ENCODE results near the gene FMN2. TPM values are rescaled to one million over a fixed set of nuclear protein-coding genes. Genes with fewer than 3 reads are reported as not detected.

Gene FMN2
- total RNA-seq, 1 donor = 34.5 TPM

- no peak overlapping the region for H3K4me3 ChIP-seq (ENCODE audit: low read depth, low read length)
- no peak for DNase-seq (ENCODE audit: low read depth)
Measured at GRCh38 chr1:240420766-240421165, 329.1 kb downstream of the FMN2 start.

GRCh38 chr1:240423246-240423924, 331.7 kb downstream of the FMN2 start:
- H3K4me3 ChIP-seq (ENCODE audit: low read depth, low read length) = no peak overlapping the region

More at GRCh38 chr1:240420766-240421165, 329.1 kb downstream of the FMN2 start:
- TF ChIP-seq, protein P1, sequence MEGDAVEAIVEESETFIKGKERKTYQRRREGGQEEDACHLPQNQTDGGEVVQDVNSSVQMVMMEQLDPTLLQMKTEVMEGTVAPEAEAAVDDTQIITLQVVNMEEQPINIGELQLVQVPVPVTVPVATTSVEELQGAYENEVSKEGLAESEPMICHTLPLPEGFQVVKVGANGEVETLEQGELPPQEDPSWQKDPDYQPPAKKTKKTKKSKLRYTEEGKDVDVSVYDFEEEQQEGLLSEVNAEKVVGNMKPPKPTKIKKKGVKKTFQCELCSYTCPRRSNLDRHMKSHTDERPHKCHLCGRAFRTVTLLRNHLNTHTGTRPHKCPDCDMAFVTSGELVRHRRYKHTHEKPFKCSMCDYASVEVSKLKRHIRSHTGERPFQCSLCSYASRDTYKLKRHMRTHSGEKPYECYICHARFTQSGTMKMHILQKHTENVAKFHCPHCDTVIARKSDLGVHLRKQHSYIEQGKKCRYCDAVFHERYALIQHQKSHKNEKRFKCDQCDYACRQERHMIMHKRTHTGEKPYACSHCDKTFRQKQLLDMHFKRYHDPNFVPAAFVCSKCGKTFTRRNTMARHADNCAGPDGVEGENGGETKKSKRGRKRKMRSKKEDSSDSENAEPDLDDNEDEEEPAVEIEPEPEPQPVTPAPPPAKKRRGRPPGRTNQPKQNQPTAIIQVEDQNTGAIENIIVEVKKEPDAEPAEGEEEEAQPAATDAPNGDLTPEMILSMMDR (IDR thresholded peaks at IDR 0.05; ENCODE audit: insufficient read depth, low read length) = no peak

GRCh38 chr1:240424740-240425464, 333.2 kb downstream of the FMN2 start:
- no peak for DNase-seq (ENCODE audit: low read depth)
- H3K4me3 ChIP-seq (ENCODE audit: low read depth, low read length) = no peak overlapping the region
- TF ChIP-seq, protein P1 (IDR thresholded peaks at IDR 0.05; ENCODE audit: insufficient read depth, low read length) = no peak

More at GRCh38 chr1:240423246-240423924, 331.7 kb downstream of the FMN2 start:
- TF ChIP-seq, protein P1 (IDR thresholded peaks at IDR 0.05; ENCODE audit: insufficient read depth, low read length) = no peak
- DNase-seq (ENCODE audit: low read depth) = no peak

GRCh38 chr1:240426051-240426450, 334.4 kb downstream of the FMN2 start:
- DNase-seq (ENCODE audit: low read depth) = no peak
- no peak overlapping the region for H3K4me3 ChIP-seq (ENCODE audit: low read depth, low read length)
- TF ChIP-seq, protein P1 (IDR thresholded peaks at IDR 0.05; ENCODE audit: insufficient read depth, low read length) = no peak

DNA sequence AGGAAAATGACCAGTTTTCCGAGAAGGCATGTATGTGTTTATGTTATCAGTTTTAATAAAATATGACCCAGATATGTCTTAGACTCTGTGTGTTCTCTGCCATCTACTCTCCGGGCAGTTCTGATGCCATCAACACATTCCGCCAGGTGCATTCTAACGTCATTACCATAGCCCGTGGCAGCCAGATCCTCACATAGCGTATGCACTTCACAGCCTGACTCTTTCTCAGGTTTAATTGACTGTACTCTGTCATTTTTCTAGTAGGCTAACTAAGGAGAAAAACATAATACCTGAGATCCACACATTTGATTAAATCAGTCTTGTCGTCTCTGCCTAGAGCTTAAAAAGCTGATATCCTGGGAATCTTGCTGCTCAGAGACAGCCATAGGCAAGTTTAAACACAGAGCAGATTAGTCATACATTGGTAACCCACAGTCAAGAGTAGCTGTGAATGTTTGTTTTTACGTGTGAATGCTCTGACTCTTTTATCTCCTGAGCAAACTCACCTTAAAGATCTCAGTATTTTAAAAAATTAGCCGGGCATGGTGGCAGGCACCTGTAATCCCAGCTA, 344.4 kb downstream of the FMN2 start:
- H3K4me3 ChIP-seq (ENCODE audit: low read depth, low read length) = no peak overlapping the region
- no peak for DNase-seq (ENCODE audit: low read depth)
- TF ChIP-seq, protein P1 (IDR thresholded peaks at IDR 0.05; ENCODE audit: insufficient read depth, low read length) = no peak

DNA sequence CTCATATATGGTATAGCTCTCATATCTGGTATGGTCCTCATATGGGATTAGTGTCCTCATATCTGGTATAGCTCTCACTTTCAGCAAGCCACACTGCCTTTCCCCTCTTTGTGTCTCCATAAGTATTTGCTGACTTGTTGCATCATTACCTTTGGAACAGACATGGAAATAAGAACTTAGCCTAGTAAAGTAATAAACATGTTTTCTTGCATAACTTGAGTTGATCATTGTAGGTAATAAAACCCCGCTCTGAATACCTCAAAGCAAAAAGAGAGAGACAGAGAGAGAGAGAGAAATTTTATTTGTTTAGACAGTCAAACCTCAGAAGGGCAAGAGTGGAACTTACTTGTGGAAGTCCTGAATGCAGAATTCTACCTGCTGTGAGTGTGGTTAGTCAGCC, 350.0 kb downstream of the FMN2 start:
- no peak for DNase-seq (ENCODE audit: low read depth)
- TF ChIP-seq, protein P1 (IDR thresholded peaks at IDR 0.05; ENCODE audit: insufficient read depth, low read length) = no peak
- no peak overlapping the region for H3K4me3 ChIP-seq (ENCODE audit: low read depth, low read length)
